ENCODE measurements around the gene MXRA8. TPM values are rescaled to one million over a fixed set of nuclear protein-coding genes. Genes with fewer than 3 reads are reported as not detected.
A peak's percentile ranks its signal among the peaks of the same experiment; 100 is the strongest.

Gene MXRA8
- total and polyA plus RNA-seq, 7 experiments from 2014 or later = 0.39 to 2.2 (median 0.86) TPM

- Mint-ChIP-seq H3K4me3 (no peak overlapping the region), H3K4me1 (peaks cover 0 to 17% (median 11%) of the 10 kb centered on the region in 7 donors), H3K36me3 (no peaks in the 10 kb centered on the region), H3K27me3 (peaks cover 0 to 5% (median 0%) of the 10 kb centered on the region in 5 donors), H3K9me3 (no peaks in the 10 kb centered on the region), H3K27ac (no peak overlapping the region)
- H3K27ac ChIP-seq (ENCODE audit: low read depth, low read length) = no peak overlapping the region
- ChIA-PET POLR2A (no interaction called here), CTCF (no interaction called here)
- no peak for DNase-seq
- no peak overlapping the region for H3K4me3 ChIP-seq (ENCODE audit: low read length)
- no peak for ATAC-seq
- H3K36me3 ChIP-seq (ENCODE audit: control insufficient read depth in 2 of 3, insufficient read depth in 3 of 3, low read length in 3 of 3) = no peaks in the 10 kb centered on the region
- H3K9me3 ChIP-seq (ENCODE audit: control insufficient read depth in 2 of 3, low read length in 3 of 3) = peaks cover 0 to 10% (median 0%) of the 10 kb centered on the region in 3 experiments
- H3K27me3 ChIP-seq (ENCODE audit: control insufficient read depth in 2 of 2, insufficient read depth in 2 of 2, low read length in 2 of 2) = no peaks in the 10 kb centered on the region
- peaks cover 10% of the 10 kb centered on the region in 2 donors for H3K4me1 ChIP-seq (ENCODE audit: control insufficient read depth in 2 of 2, insufficient read depth in 2 of 2, low read length in 2 of 2)
- intact Hi-C loops (cut with micrococcal nuclease) = no loop called here
These were observed 8.3 kb upstream of the MXRA8 start for GRCh38 chr1:1366699-1367066.

GRCh38 chr1:1365875-1366698 lies 7.7 kb upstream of the MXRA8 start:
- H3K9me3 Mint-ChIP-seq = no peaks in the 10 kb centered on the region
- no peak for DNase-seq
- Histone ChIP-seq H3K4me3 (ENCODE audit: low read length) (no peak overlapping the region), H3K27ac (ENCODE audit: low read depth, low read length) (no peak overlapping the region), H3K9me3 (ENCODE audit: control insufficient read depth in 2 of 3, low read length in 3 of 3) (peaks cover 0 to 10% (median 0%) of the 10 kb centered on the region in 3 experiments), H3K4me1 (ENCODE audit: control insufficient read depth in 2 of 2, insufficient read depth in 2 of 2, low read length in 2 of 2) (peaks cover 4% of the 10 kb centered on the region in 2 donors), H3K27me3 (ENCODE audit: control insufficient read depth in 2 of 2, insufficient read depth in 2 of 2, low read length in 2 of 2) (no peaks in the 10 kb centered on the region), H3K36me3 (ENCODE audit: control insufficient read depth in 2 of 3, insufficient read depth in 3 of 3, low read length in 3 of 3) (no peaks in the 10 kb centered on the region)
- H3K36me3 Mint-ChIP-seq = no peaks in the 10 kb centered on the region
- intact Hi-C loops (cut with micrococcal nuclease) = no loop called here
- H3K4me3 Mint-ChIP-seq = no peak overlapping the region
- ChIA-PET CTCF (no interaction called here), POLR2A (interaction anchor here (0.6 to 1.6 kb wide), 3 partner anchors 9 to 396 kb away, joined by 3 to 4 read pairs (median 4); partner anchors contain the start of gene AURKAIP1)
- H3K27ac Mint-ChIP-seq = no peak overlapping the region
- H3K4me1 Mint-ChIP-seq = peaks cover 0 to 12% (median 5%) of the 10 kb centered on the region in 7 donors
- no peak for ATAC-seq
- peaks cover 0 to 5% (median 0%) of the 10 kb centered on the region in 5 donors for H3K27me3 Mint-ChIP-seq

- Mint-ChIP-seq H3K27me3 (peaks cover 0 to 13% (median 4%) of the 10 kb centered on the region in 5 donors), H3K27ac (no peak overlapping the region), H3K4me3 (no peak overlapping the region), H3K4me1 (peaks cover 0 to 9% (median 7%) of the 10 kb centered on the region in 7 donors), H3K9me3 (peaks cover 0 to 2% (median 0%) of the 10 kb centered on the region in 11 donors), H3K36me3 (no peaks in the 10 kb centered on the region)
- ChIA-PET CTCF (no interaction called here), POLR2A (no interaction called here)
- DNase-seq = no peak
- ATAC-seq = no peak
- intact Hi-C loops (cut with micrococcal nuclease) = no loop called here
- Histone ChIP-seq H3K27ac (ENCODE audit: low read depth, low read length) (no peak overlapping the region), H3K4me3 (ENCODE audit: low read length) (no peak overlapping the region), H3K4me1 (ENCODE audit: control insufficient read depth in 2 of 2, insufficient read depth in 2 of 2, low read length in 2 of 2) (no peaks in the 10 kb centered on the region), H3K27me3 (ENCODE audit: control insufficient read depth in 2 of 2, insufficient read depth in 2 of 2, low read length in 2 of 2) (no peaks in the 10 kb centered on the region), H3K9me3 (ENCODE audit: control insufficient read depth in 2 of 3, low read length in 3 of 3) (peaks cover 0 to 10% (median 0%) of the 10 kb centered on the region in 3 experiments), H3K36me3 (ENCODE audit: control insufficient read depth in 2 of 3, insufficient read depth in 3 of 3, low read length in 3 of 3) (no peaks in the 10 kb centered on the region)
These were observed 5.9 kb upstream of the MXRA8 start for GRCh38 chr1:1364266-1364665.

GRCh38 chr1:1361982-1362423 lies 3.6 kb upstream of the MXRA8 start:
- peaks cover 0 to 19% (median 4%) of the 10 kb centered on the region in 5 donors for H3K27me3 Mint-ChIP-seq
- POLR2A ChIA-PET = no interaction called here
- ATAC-seq = no peak

GRCh38 chr1:1361233-1361981 lies 3.1 kb upstream of the MXRA8 start:
- H3K36me3 Mint-ChIP-seq = no peaks in the 10 kb centered on the region
- Histone ChIP-seq H3K27ac (ENCODE audit: low read depth, low read length) (no peak overlapping the region), H3K4me3 (ENCODE audit: low read length) (no peak overlapping the region), H3K27me3 (ENCODE audit: control insufficient read depth in 2 of 2, insufficient read depth in 2 of 2, low read length in 2 of 2) (peaks cover 0 to 3% of the 10 kb centered on the region in 2 donors), H3K9me3 (ENCODE audit: control insufficient read depth in 2 of 3, low read length in 3 of 3) (peaks cover 0 to 5% (median 0%) of the 10 kb centered on the region in 3 experiments), H3K36me3 (ENCODE audit: control insufficient read depth in 2 of 3, insufficient read depth in 3 of 3, low read length in 3 of 3) (no peaks in the 10 kb centered on the region), H3K4me1 (ENCODE audit: control insufficient read depth in 2 of 2, insufficient read depth in 2 of 2, low read length in 2 of 2) (peaks cover 0 to 8% of the 10 kb centered on the region in 2 donors)
- POLR2A ChIA-PET = no interaction called here
- ATAC-seq (no peak), DNase-seq (peak in 1 of 9 donors; percentile 4)
- peaks cover 0 to 2% (median 0%) of the 10 kb centered on the region in 11 donors for H3K9me3 Mint-ChIP-seq
- no peak overlapping the region for H3K4me3 Mint-ChIP-seq
- intact Hi-C loops (cut with micrococcal nuclease) = no loop called here
- H3K27ac Mint-ChIP-seq = no peak overlapping the region
- H3K4me1 Mint-ChIP-seq = peaks cover 6 to 15% (median 12%) of the 10 kb centered on the region in 7 donors
- H3K27me3 Mint-ChIP-seq = peaks cover 0 to 20% (median 4%) of the 10 kb centered on the region in 5 donors
- CTCF ChIA-PET = no interaction called here

More at GRCh38 chr1:1361982-1362423, 3.6 kb upstream of the MXRA8 start:
- no peak overlapping the region for H3K27ac Mint-ChIP-seq
- no peaks in the 10 kb centered on the region for H3K36me3 ChIP-seq (ENCODE audit: control insufficient read depth in 2 of 3, insufficient read depth in 3 of 3, low read length in 3 of 3)
- H3K9me3 Mint-ChIP-seq = peaks cover 0 to 2% (median 0%) of the 10 kb centered on the region in 11 donors
- H3K4me1 Mint-ChIP-seq = peaks cover 6 to 15% (median 12%) of the 10 kb centered on the region in 7 donors
- H3K9me3 ChIP-seq (ENCODE audit: control insufficient read depth in 2 of 3, low read length in 3 of 3) = peaks cover 0 to 10% (median 0%) of the 10 kb centered on the region in 3 experiments
- no peak for DNase-seq
- CTCF ChIA-PET = no interaction called here
- H3K4me3 ChIP-seq (ENCODE audit: low read length) = no peak overlapping the region
- peaks cover 0 to 8% of the 10 kb centered on the region in 2 donors for H3K4me1 ChIP-seq (ENCODE audit: control insufficient read depth in 2 of 2, insufficient read depth in 2 of 2, low read length in 2 of 2)
- H3K27me3 ChIP-seq (ENCODE audit: control insufficient read depth in 2 of 2, insufficient read depth in 2 of 2, low read length in 2 of 2) = peaks cover 0 to 3% of the 10 kb centered on the region in 2 donors
- H3K27ac ChIP-seq (ENCODE audit: low read depth, low read length) = no peak overlapping the region
- no peak overlapping the region for H3K4me3 Mint-ChIP-seq
- H3K36me3 Mint-ChIP-seq = no peaks in the 10 kb centered on the region
- intact Hi-C loops (cut with micrococcal nuclease) = no loop called here

- H3K4me3 Mint-ChIP-seq = no peak overlapping the region
- ATAC-seq = no peak
- no peak overlapping the region for H3K27ac Mint-ChIP-seq
These were observed 2.3 kb upstream of the MXRA8 start for GRCh38 chr1:1360506-1361169.

More at GRCh38 chr1:1360506-1361169, 2.3 kb upstream of the MXRA8 start:
- no peaks in the 10 kb centered on the region for H3K36me3 Mint-ChIP-seq
- H3K4me3 ChIP-seq (ENCODE audit: low read length) = no peak overlapping the region
- peaks cover 0 to 2% (median 0%) of the 10 kb centered on the region in 11 donors for H3K9me3 Mint-ChIP-seq
- H3K27ac ChIP-seq (ENCODE audit: low read depth, low read length) = no peak overlapping the region
- H3K4me1 Mint-ChIP-seq = peaks cover 6 to 15% (median 12%) of the 10 kb centered on the region in 7 donors
- H3K27me3 ChIP-seq (ENCODE audit: control insufficient read depth in 2 of 2, insufficient read depth in 2 of 2, low read length in 2 of 2) = peaks cover 0 to 3% of the 10 kb centered on the region in 2 donors
- ChIA-PET CTCF (no interaction called here), POLR2A (no interaction called here)
- intact Hi-C loops (cut with micrococcal nuclease) = no loop called here
- DNase-seq = peak in 1 of 9 donors; percentile 3
- peaks cover 0 to 8% of the 10 kb centered on the region in 2 donors for H3K4me1 ChIP-seq (ENCODE audit: control insufficient read depth in 2 of 2, insufficient read depth in 2 of 2, low read length in 2 of 2)
- H3K36me3 ChIP-seq (ENCODE audit: control insufficient read depth in 2 of 3, insufficient read depth in 3 of 3, low read length in 3 of 3) = no peaks in the 10 kb centered on the region
- no peaks in the 10 kb centered on the region for H3K9me3 ChIP-seq (ENCODE audit: control insufficient read depth in 2 of 3, low read length in 3 of 3)
- peaks cover 0 to 20% (median 4%) of the 10 kb centered on the region in 5 donors for H3K27me3 Mint-ChIP-seq

Measured in naive thymus-derived CD4-positive, alpha-beta T cell (primary cell).